ENCODE measurements around the gene NYAP2. TPM values are rescaled to one million over a fixed set of nuclear protein-coding genes. Genes with fewer than 3 reads are reported as not detected.

NYAP2 gene
- total and polyA plus RNA-seq, 2 of the 4 experiments (the other 2 are of a cell fraction), result not detected

DNA sequence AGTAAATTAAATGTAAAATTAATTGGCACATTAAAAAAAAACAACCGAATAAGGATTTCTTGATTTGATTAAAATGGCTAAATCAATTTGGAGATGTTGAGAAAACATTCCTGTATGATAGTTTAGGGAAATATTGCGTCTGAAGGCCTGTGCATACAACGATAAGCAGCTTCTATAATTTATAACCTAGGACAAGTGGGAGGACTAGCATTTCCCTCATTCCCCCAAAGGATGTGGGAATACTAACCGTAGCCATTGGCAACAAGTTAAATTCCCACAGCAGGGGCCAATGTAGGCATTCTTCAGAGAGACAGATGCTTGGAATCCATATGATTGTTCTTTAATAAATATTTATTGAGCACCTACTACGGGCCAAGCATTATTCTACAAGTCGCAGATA is 134.5 kb downstream of the NYAP2 start:
- no peak overlapping the region for H4K5ac ChIP-seq (ENCODE audit: low read depth, low read length)
- H3K27me3 ChIP-seq (ENCODE audit: control insufficient read depth, insufficient read depth, low read length), result peaks cover 1% of the 10 kb centered on the region; the same call in 1 of the 2 replicates
- H2AFZ ChIP-seq (replicated peaks; ENCODE audit: low read length, poor library complexity), result no peak overlapping the region
- H4K91ac ChIP-seq (ENCODE audit: insufficient read depth, low read depth, low read length), result no peak overlapping the region
- H4K8ac ChIP-seq (ENCODE audit: low read depth in 2 of 2, low read length in 2 of 2), result no peak overlapping the region
- no peaks in the 10 kb centered on the region for H3K36me3 ChIP-seq (ENCODE audit: control insufficient read depth, insufficient read depth, low read length)
- no CpG with 5 or more reads among the region's 6 CpGs for WGBS, 2 experiments (ENCODE audit: extremely low coverage in 2 of 2, insufficient read length in 1 of 2)
- no peak overlapping the region for H2BK20ac ChIP-seq (ENCODE audit: low read depth, low read length)
- DNase-seq (no peak), ATAC-seq (ENCODE audit: low read depth) (no peak)
- H3K9ac ChIP-seq (ENCODE audit: low read depth, low read length), result no peak overlapping the region
- in situ Hi-C loops (cut with MboI; ENCODE audit: low sequenced_read_pairs), result no loop called here
- H4K20me1 ChIP-seq (ENCODE audit: insufficient read depth, low read length), result no peaks in the 10 kb centered on the region
- POLR2A ChIA-PET (ENCODE audit: unreplicated experiment), result no interaction called here
- H3K14ac ChIP-seq (replicated peaks; ENCODE audit: low read depth, low read length), result no peak overlapping the region
- no peak overlapping the region for H3K4ac ChIP-seq (ENCODE audit: low read depth, low read length)
- TF ChIP-seq, protein P1, sequence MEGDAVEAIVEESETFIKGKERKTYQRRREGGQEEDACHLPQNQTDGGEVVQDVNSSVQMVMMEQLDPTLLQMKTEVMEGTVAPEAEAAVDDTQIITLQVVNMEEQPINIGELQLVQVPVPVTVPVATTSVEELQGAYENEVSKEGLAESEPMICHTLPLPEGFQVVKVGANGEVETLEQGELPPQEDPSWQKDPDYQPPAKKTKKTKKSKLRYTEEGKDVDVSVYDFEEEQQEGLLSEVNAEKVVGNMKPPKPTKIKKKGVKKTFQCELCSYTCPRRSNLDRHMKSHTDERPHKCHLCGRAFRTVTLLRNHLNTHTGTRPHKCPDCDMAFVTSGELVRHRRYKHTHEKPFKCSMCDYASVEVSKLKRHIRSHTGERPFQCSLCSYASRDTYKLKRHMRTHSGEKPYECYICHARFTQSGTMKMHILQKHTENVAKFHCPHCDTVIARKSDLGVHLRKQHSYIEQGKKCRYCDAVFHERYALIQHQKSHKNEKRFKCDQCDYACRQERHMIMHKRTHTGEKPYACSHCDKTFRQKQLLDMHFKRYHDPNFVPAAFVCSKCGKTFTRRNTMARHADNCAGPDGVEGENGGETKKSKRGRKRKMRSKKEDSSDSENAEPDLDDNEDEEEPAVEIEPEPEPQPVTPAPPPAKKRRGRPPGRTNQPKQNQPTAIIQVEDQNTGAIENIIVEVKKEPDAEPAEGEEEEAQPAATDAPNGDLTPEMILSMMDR (conservative IDR thresholded peaks at IDR 0.05; ENCODE audit: low read depth, low read length), result no peak
- TF ChIP-seq POLR2A (IDR thresholded peaks at IDR 0.05; ENCODE audit: low read depth, low read length), result no peak
- no peak for TF ChIP-seq MXI1 (IDR thresholded peaks at IDR 0.05; ENCODE audit: borderline replicate concordance, low read depth, low read length)
- no peak for TF ChIP-seq CHD1 (IDR thresholded peaks at IDR 0.05; ENCODE audit: low read depth, low read length)
- TF ChIP-seq SMC3 (IDR thresholded peaks at IDR 0.05; ENCODE audit: low read depth, low read length), result no peak
- TF ChIP-seq RCOR1 (IDR thresholded peaks at IDR 0.05; ENCODE audit: insufficient replicate concordance, low read length), result no peak
- TF ChIP-seq FOS (IDR thresholded peaks at IDR 0.05; ENCODE audit: low read depth, low read length), result no peak
- no peak for TF ChIP-seq BHLHE40 (IDR thresholded peaks at IDR 0.05; ENCODE audit: low read depth, low read length)
- no peak for TF ChIP-seq RAD21 (IDR thresholded peaks at IDR 0.05; ENCODE audit: low read length)
- TF ChIP-seq NFE2L2 (IDR thresholded peaks at IDR 0.05; ENCODE audit: low read depth, low read length), result no peak
- TF ChIP-seq, protein P2, sequence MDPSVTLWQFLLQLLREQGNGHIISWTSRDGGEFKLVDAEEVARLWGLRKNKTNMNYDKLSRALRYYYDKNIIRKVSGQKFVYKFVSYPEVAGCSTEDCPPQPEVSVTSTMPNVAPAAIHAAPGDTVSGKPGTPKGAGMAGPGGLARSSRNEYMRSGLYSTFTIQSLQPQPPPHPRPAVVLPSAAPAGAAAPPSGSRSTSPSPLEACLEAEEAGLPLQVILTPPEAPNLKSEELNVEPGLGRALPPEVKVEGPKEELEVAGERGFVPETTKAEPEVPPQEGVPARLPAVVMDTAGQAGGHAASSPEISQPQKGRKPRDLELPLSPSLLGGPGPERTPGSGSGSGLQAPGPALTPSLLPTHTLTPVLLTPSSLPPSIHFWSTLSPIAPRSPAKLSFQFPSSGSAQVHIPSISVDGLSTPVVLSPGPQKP (IDR thresholded peaks at IDR 0.05; ENCODE audit: borderline replicate concordance, low read depth, low read length), result no peak
- TF ChIP-seq MAZ (IDR thresholded peaks at IDR 0.05; ENCODE audit: borderline replicate concordance, low read depth, low read length), result no peak
- no peak for TF ChIP-seq RFX5 (IDR thresholded peaks at IDR 0.05; ENCODE audit: low read depth, low read length)
- no peak for TF ChIP-seq CEBPB (IDR thresholded peaks at IDR 0.05; ENCODE audit: low read depth, low read length)
- H3K79me1 ChIP-seq (ENCODE audit: low read depth in 1 of 2, low read length in 2 of 2), result no peaks in the 10 kb centered on the region
- H3K27ac ChIP-seq (ENCODE audit: insufficient read depth, low read length), result no peak overlapping the region
- no peak overlapping the region for H2AK9ac ChIP-seq (replicated peaks; ENCODE audit: low read depth, low read length, poor library complexity)
- CTCF ChIA-PET, result no interaction called here
- no peak overlapping the region for H3K4me2 ChIP-seq (ENCODE audit: low read depth, low read length)
- no peaks in the 10 kb centered on the region for H3K9me1 ChIP-seq (ENCODE audit: insufficient read depth, low read length)
- H3K23ac ChIP-seq (ENCODE audit: low read depth, low read length), result no peak overlapping the region
- H3K4me1 ChIP-seq (ENCODE audit: control insufficient read depth, insufficient read depth, low read length), result no peaks in the 10 kb centered on the region
- H3K18ac ChIP-seq (ENCODE audit: low read depth, low read length), result no peak overlapping the region
- H3K4me3 ChIP-seq (ENCODE audit: insufficient read depth, low read depth, low read length), result no peak overlapping the region
- H2BK120ac ChIP-seq (ENCODE audit: low read depth, low read length), result no peak overlapping the region
- H3K9me3 ChIP-seq (ENCODE audit: control insufficient read depth, insufficient read depth, low read length), result no peaks in the 10 kb centered on the region
- dilution Hi-C loops (cut with HindIII; ENCODE audit: low sequenced_read_pairs, unreplicated experiment), result no loop called here
- intact Hi-C loops (cut with micrococcal nuclease), result no loop called here
- no peak overlapping the region for H2AK5ac ChIP-seq (ENCODE audit: low read depth, low read length)
- no peak overlapping the region for H2BK15ac ChIP-seq (ENCODE audit: low read depth, low read length)
- H3K56ac ChIP-seq (ENCODE audit: extremely low read depth, insufficient read depth, low read length), result no peak overlapping the region
- BruUV-seq (replicated peaks), result no TSS peak
- H2BK5ac ChIP-seq (ENCODE audit: low read depth, low read length, poor library complexity, severe bottlenecking), result no peak overlapping the region
